ENCODE measurements around the gene DCLK2. TPM values are rescaled to one million over a fixed set of nuclear protein-coding genes. Genes with fewer than 3 reads are reported as not detected.

DCLK2 gene
- polyA plus RNA-seq, 1 of the 3 experiments (the other 2 are of a cell fraction) = 10.1 TPM

DNA sequence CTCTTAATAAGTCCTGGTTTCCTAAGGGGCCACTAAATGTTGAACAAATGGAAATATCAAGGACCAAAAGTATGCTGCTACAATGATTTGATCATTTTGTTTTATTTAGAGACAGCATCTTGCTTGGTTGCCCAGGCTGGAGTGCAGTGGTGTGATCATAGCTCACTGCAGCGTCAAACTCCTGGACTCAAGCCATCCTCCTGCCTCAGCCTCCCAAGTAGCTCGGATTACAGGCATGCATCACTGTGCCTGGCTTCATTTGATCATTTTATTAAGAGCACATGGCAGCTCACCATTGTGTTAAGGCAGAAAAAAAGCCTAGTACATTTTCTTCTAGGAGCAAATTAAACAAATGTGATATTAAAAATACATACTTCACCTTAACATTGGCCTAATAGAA lies 52.7 kb downstream of the DCLK2 start:
- POLR2A ChIA-PET = no interaction called here
- H2AFZ ChIP-seq (ENCODE audit: low read depth) = no peak overlapping the region
- no peaks in the 10 kb centered on the region for H3K27me3 ChIP-seq (ENCODE audit: insufficient read depth)
- no peaks in the 10 kb centered on the region for H3K9me3 ChIP-seq
- H3K36me3 ChIP-seq (replicated peaks in 1 of 2; ENCODE audit: control insufficient read depth in 1 of 2, insufficient read depth in 2 of 2, low read length in 1 of 2) = peaks cover 0 to 2% of the 10 kb centered on the region in 2 experiments
- H3F3A ChIP-seq (replicated peaks; ENCODE audit: insufficient read depth) = peaks cover 38% of the 10 kb centered on the region
- no peaks in the 10 kb centered on the region for H4K20me1 ChIP-seq (ENCODE audit: insufficient read depth)
- DNase-seq = no peak
- CTCF ChIA-PET = no interaction called here
- WGBS (ENCODE audit: low lambda C conversion rate) = 17% methylated on average over 2 of the region's 2 CpGs
- H3K4me1 ChIP-seq (ENCODE audit: control insufficient read depth in 1 of 2, insufficient read depth in 2 of 2, low read depth in 1 of 2, low read length in 1 of 2) = peaks cover 5 to 44% of the 10 kb centered on the region in 2 experiments
- H3K27ac ChIP-seq (ENCODE audit: low read depth in 2 of 2, low read length in 1 of 2) = peak overlapping the region; percentile 74 to 75; a peak in 3 of 4 replicates
- H3K9me2 ChIP-seq = no peaks in the 10 kb centered on the region
- TF ChIP-seq, protein P1, sequence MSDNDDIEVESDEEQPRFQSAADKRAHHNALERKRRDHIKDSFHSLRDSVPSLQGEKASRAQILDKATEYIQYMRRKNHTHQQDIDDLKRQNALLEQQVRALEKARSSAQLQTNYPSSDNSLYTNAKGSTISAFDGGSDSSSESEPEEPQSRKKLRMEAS (IDR thresholded peaks at IDR 0.05; ENCODE audit: low read depth) = peak; percentile 97
- TF ChIP-seq TEAD4 (IDR thresholded peaks at IDR 0.05; ENCODE audit: borderline replicate concordance, insufficient read depth) (0 out of 2 replicates have a peak, but pooled peaks have one; percentile 53), MXI1 (IDR thresholded peaks at IDR 0.05; ENCODE audit: low read depth, low read length) (no peak), RAD21 (IDR thresholded peaks at IDR 0.05; ENCODE audit: low read length) (no peak), EP300 (IDR thresholded peaks at IDR 0.05; ENCODE audit: borderline replicate concordance in 1 of 2, low read depth in 1 of 2, low read length in 1 of 2) (peak in 1 of 2 experiments; percentile 81; a peak in 1 of 4 replicates), RXRA (IDR thresholded peaks at IDR 0.05; ENCODE audit: borderline replicate concordance, low read depth) (no peak), RFX5 (IDR thresholded peaks at IDR 0.05; ENCODE audit: low read length) (no peak), IRF3 (IDR thresholded peaks at IDR 0.05; ENCODE audit: low read depth, low read length) (no peak), POLR2AphosphoS5 (IDR thresholded peaks at IDR 0.05; ENCODE audit: low read depth, low read length) (0 out of 2 replicates have a peak, but pooled peaks have one; percentile 21), PBX3 (IDR thresholded peaks at IDR 0.05) (peak; percentile 82), RCOR1 (IDR thresholded peaks at IDR 0.05; ENCODE audit: low read length) (no peak), NFIC (IDR thresholded peaks at IDR 0.05; ENCODE audit: borderline replicate concordance) (peak; percentile 93), JUND (IDR thresholded peaks at IDR 0.05) (peak; percentile 49), EZH2phosphoT487 (IDR thresholded peaks at IDR 0.05; ENCODE audit: borderline replicate concordance, low read depth) (no peak), REST (IDR thresholded peaks at IDR 0.05; ENCODE audit: low read depth, low read length) (no peak), FOSL2 (IDR thresholded peaks at IDR 0.05; ENCODE audit: borderline replicate concordance, low read depth) (no peak; the same call in 1 of the 2 replicates), TCF12 (IDR thresholded peaks at IDR 0.05) (peak; percentile 94), ELF1 (IDR thresholded peaks at IDR 0.05) (no peak), TAF1 (IDR thresholded peaks at IDR 0.05; ENCODE audit: borderline replicate concordance, low read depth, low read length) (0 out of 2 replicates have a peak, but pooled peaks have one; percentile 12), NRF1 (IDR thresholded peaks at IDR 0.05; ENCODE audit: low read depth, low read length) (no peak), USF1 (IDR thresholded peaks at IDR 0.05; ENCODE audit: borderline replicate concordance, low read depth) (0 out of 2 replicates have a peak, but pooled peaks have one; percentile 15), FOXM1 (IDR thresholded peaks at IDR 0.05; ENCODE audit: low read depth) (no peak; the same call in 1 of the 2 replicates)
- TF ChIP-seq, protein P2, sequence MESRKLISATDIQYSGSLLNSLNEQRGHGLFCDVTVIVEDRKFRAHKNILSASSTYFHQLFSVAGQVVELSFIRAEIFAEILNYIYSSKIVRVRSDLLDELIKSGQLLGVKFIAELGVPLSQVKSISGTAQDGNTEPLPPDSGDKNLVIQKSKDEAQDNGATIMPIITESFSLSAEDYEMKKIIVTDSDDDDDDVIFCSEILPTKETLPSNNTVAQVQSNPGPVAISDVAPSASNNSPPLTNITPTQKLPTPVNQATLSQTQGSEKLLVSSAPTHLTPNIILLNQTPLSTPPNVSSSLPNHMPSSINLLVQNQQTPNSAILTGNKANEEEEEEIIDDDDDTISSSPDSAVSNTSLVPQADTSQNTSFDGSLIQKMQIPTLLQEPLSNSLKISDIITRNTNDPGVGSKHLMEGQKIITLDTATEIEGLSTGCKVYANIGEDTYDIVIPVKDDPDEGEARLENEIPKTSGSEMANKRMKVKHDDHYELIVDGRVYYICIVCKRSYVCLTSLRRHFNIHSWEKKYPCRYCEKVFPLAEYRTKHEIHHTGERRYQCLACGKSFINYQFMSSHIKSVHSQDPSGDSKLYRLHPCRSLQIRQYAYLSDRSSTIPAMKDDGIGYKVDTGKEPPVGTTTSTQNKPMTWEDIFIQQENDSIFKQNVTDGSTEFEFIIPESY (IDR thresholded peaks at IDR 0.05; ENCODE audit: borderline replicate concordance, low read depth) = no peak
- peak overlapping the region; percentile 16; the same call in 1 of the 2 replicates for H3K9ac ChIP-seq
- H3K4me3 ChIP-seq (ENCODE audit: low read depth in 2 of 2, low read length in 1 of 2) = no peak overlapping the region
- peaks cover 91% of the 10 kb centered on the region for H3K79me2 ChIP-seq (ENCODE audit: insufficient read depth)
- H3K4me2 ChIP-seq = peak overlapping the region; percentile 17; the same call in 1 of the 2 replicates

Measured in SK-N-SH (cell line).